OCI-LY3 (cell line): ENCODE measurements around the gene RSPH1.

ENCODE experiments used
- H2AFZ ChIP-seq: fragments of 200-600, 300-600 bp; shearing (Covaris generic); 2 replicates; pipeline ENCODE4 v1.6.0; 2014; ENCODE audit warnings: antibody characterized with exemption, low read depth, low read length
- H3K27ac ChIP-seq: fragments of 200-600, 300-600 bp; sonication (generic); 2 replicates; pipeline ENCODE4 v1.5.1; 2014; ENCODE audit warnings: mild to moderate bottlenecking, low read length, moderate library complexity, mixed read lengths
- H3K27me3 ChIP-seq: fragments of 200-600, 300-600 bp; sonication (generic); 2 replicates; pipeline ENCODE4 v1.6.1; 2014; ENCODE audit warnings: low read depth, low read length, mixed read lengths
- H3K36me3 ChIP-seq: fragments of 200-600, 300-600 bp; sonication (generic); replicated peaks from 2 replicates; pipeline ENCODE3; 2014; ENCODE audit warnings: low read depth, low read length, mixed read lengths
- H3K4me1 ChIP-seq: fragments of 300-600, 200-600 bp; sonication (generic); 2 replicates; pipeline ENCODE4 v1.6.1; 2014; ENCODE audit warnings: low read length, mixed read lengths
- H3K4me2 ChIP-seq: fragments of 200-600, 300-600 bp; sonication (generic); 2 replicates; pipeline ENCODE4 v1.6.1; 2014; ENCODE audit warnings: low read length, mixed read lengths
- H3K4me3 ChIP-seq: fragments of 300-600, 200-600 bp; sonication (generic); 2 replicates; pipeline ENCODE4 v1.5.1; 2014; ENCODE audit warnings: antibody characterized with exemption, mild to moderate bottlenecking, low read length, moderate library complexity
- H3K79me2 ChIP-seq: fragments of 300-600, 200-600 bp; shearing (Covaris generic); 2 replicates; pipeline ENCODE4 v1.6.1; 2014; ENCODE audit warnings: mild to moderate bottlenecking, low read length, mixed read lengths
- H3K9ac ChIP-seq: fragments of 300-600, 200-600 bp; shearing (Covaris generic); 2 replicates; pipeline ENCODE4 v1.6.0; 2014; ENCODE audit warnings: mild to moderate bottlenecking, low read length, moderate library complexity
- H3K9me3 ChIP-seq: fragments of 200-600, 300-600 bp; shearing (Covaris generic); 2 replicates; pipeline ENCODE4 v1.6.1; 2014; ENCODE audit warnings: low read length, mixed read lengths; ENCODE audit not compliant: insufficient read depth
- H4K20me1 ChIP-seq: fragments of 200-600, 300-600 bp; sonication (generic); 2 replicates; pipeline ENCODE4 v1.6.1; 2016; ENCODE audit warnings: low read length, mixed read lengths; ENCODE audit not compliant: insufficient read depth
- CTCF ChIP-seq: fragments of 200-600, 300-600 bp; sonication (generic); IDR thresholded peaks from 2 replicates; pipeline ENCODE4 v1.5.1; 2014; ENCODE audit warnings: antibody characterized with exemption, low read length, low read depth
- EZH2phosphoT487 ChIP-seq: fragments of 200-600 bp; shearing (Covaris generic); IDR thresholded peaks from 2 replicates; pipeline ENCODE4 v1.6.1; 2018; ENCODE audit warnings: antibody characterized with exemption, mixed run types, low read depth

The RSPH1 gene

GRCh38 chr21:42480736-42481135 lies 15.3 kb downstream of the RSPH1 start:
- H2AFZ ChIP-seq: no peak overlapping the region
- H4K20me1 ChIP-seq: no peaks in the 10 kb centered on the region

GRCh38 chr21:42479582-42479981 lies 16.4 kb downstream of the RSPH1 start:
- Histone ChIP-seq H3K9me3 (no peaks in the 10 kb centered on the region), H3K36me3 (no peaks in the 10 kb centered on the region), H3K4me2 (no peak overlapping the region), H4K20me1 (no peaks in the 10 kb centered on the region), H3K27me3 (0 out of 2 replicates have a peak, but pooled peaks cover 4% of the 10 kb centered on the region), H3K27ac (no peak overlapping the region), H3K4me1 (peaks cover 53% of the 10 kb centered on the region), H3K9ac (no peak overlapping the region), H2AFZ (no peak overlapping the region), H3K4me3 (no peak overlapping the region), H3K79me2 (no peaks in the 10 kb centered on the region)
- TF ChIP-seq EZH2phosphoT487 (no peak), CTCF (no peak)

More at GRCh38 chr21:42480736-42481135, 15.3 kb downstream of the RSPH1 start:
- Histone ChIP-seq H3K27me3 (0 out of 2 replicates have a peak, but pooled peaks cover 4% of the 10 kb centered on the region), H3K27ac (no peak overlapping the region), H3K4me1 (peaks cover 41% of the 10 kb centered on the region), H3K9me3 (no peaks in the 10 kb centered on the region), H3K36me3 (no peaks in the 10 kb centered on the region), H3K4me3 (no peak overlapping the region), H3K79me2 (no peaks in the 10 kb centered on the region), H3K9ac (no peak overlapping the region), H3K4me2 (no peak overlapping the region)
- no peak for TF ChIP-seq EZH2phosphoT487

- Histone ChIP-seq H4K20me1 (no peaks in the 10 kb centered on the region), H3K4me1 (peaks cover 63% of the 10 kb centered on the region), H3K9me3 (no peaks in the 10 kb centered on the region), H3K36me3 (no peaks in the 10 kb centered on the region), H3K27ac (peak overlapping the region; percentile 70), H3K79me2 (no peaks in the 10 kb centered on the region), H3K4me3 (peak overlapping the region; percentile 65), H3K27me3 (0 out of 2 replicates have a peak, but pooled peaks cover 4% of the 10 kb centered on the region), H3K9ac (peak overlapping the region; percentile 8; the same call in 1 of the 2 replicates), H2AFZ (no peak overlapping the region), H3K4me2 (peak overlapping the region; percentile 94)
- TF ChIP-seq EZH2phosphoT487 (no peak), CTCF (peak; percentile 20)
Measured at GRCh38 chr21:42478504-42478903, 17.5 kb downstream of the RSPH1 start.

GRCh38 chr21:42476388-42477331 lies 19.4 kb downstream of the RSPH1 start:
- Histone ChIP-seq H3K36me3 (no peaks in the 10 kb centered on the region), H4K20me1 (no peaks in the 10 kb centered on the region), H3K4me1 (peaks cover 77% of the 10 kb centered on the region), H3K4me3 (no peak overlapping the region), H3K4me2 (no peak overlapping the region), H3K27me3 (0 out of 2 replicates have a peak, but pooled peaks cover 4% of the 10 kb centered on the region), H2AFZ (no peak overlapping the region), H3K27ac (no peak overlapping the region), H3K9ac (no peak overlapping the region; the same call in 1 of the 2 replicates), H3K79me2 (no peaks in the 10 kb centered on the region), H3K9me3 (no peaks in the 10 kb centered on the region)
- TF ChIP-seq CTCF (no peak), EZH2phosphoT487 (no peak)
